NK-92 treated with Interleukin-12 subunit alpha and Interleukin-12 subunit beta, amount 100 ng/mL, for 24 hours (cell line): ENCODE results near the gene SIK3.

Experiments used
- DNase-seq: peaks from one replicate; lab custom pipeline; 2025; lab: John Stamatoyannopoulos, UW

The SIK3 gene

GRCh38 chr11:117009905-117010605 is 88.2 kb downstream of the SIK3 start:
- DNase-seq, result no peak

- no peak for DNase-seq
Observed at GRCh38 chr11:117005758-117006157, 92.5 kb downstream of the SIK3 start.

- DNase-seq, result no peak
Observed at GRCh38 chr11:117002639-117003299, 95.5 kb downstream of the SIK3 start.

GRCh38 chr11:117000014-117000737 is 98.1 kb downstream of the SIK3 start:
- no peak for DNase-seq

- DNase-seq, result no peak
Observed at GRCh38 chr11:116997071-116997470, 101.2 kb downstream of the SIK3 start.

- no peak for DNase-seq
Observed at GRCh38 chr11:116994195-116994594, 104.0 kb downstream of the SIK3 start.

- DNase-seq, result no peak
Observed at GRCh38 chr11:116993599-116993998, 104.6 kb downstream of the SIK3 start.

GRCh38 chr11:116991491-116991890 is 106.7 kb downstream of the SIK3 start:
- DNase-seq, result no peak

- no peak for DNase-seq
Observed at GRCh38 chr11:116990811-116991210, 107.4 kb downstream of the SIK3 start.

- no peak for DNase-seq
Observed at GRCh38 chr11:116990061-116990473, 108.2 kb downstream of the SIK3 start.

GRCh38 chr11:116989184-116989583 is 109.0 kb downstream of the SIK3 start:
- no peak for DNase-seq

GRCh38 chr11:116986521-116987105 is 111.6 kb downstream of the SIK3 start:
- no peak for DNase-seq

- DNase-seq, result no peak
Observed at GRCh38 chr11:116984589-116984988, 113.6 kb downstream of the SIK3 start.

GRCh38 chr11:116984186-116984585 is 114.0 kb downstream of the SIK3 start:
- DNase-seq, result no peak

- DNase-seq, result no peak
Observed at GRCh38 chr11:116981266-116981885, 116.9 kb downstream of the SIK3 start.

- DNase-seq, result no peak
Observed at GRCh38 chr11:116980136-116980793, 118.0 kb downstream of the SIK3 start.

GRCh38 chr11:116976941-116977570 is 121.2 kb downstream of the SIK3 start:
- no peak for DNase-seq

GRCh38 chr11:116975661-116976060 is 122.6 kb downstream of the SIK3 start:
- no peak for DNase-seq

- DNase-seq, result no peak
Observed at GRCh38 chr11:116973270-116973669, 125.0 kb downstream of the SIK3 start.

GRCh38 chr11:116972691-116973090 is 125.5 kb downstream of the SIK3 start:
- no peak for DNase-seq
